HepG2 (cell line): ENCODE results near the gene EEF1A2. TPM values are rescaled to one million over a fixed set of nuclear protein-coding genes. Genes with fewer than 3 reads are reported as not detected.

Experiments used
- ATAC-seq: fragments of 200-7000 bp; cut with Tn5 transposase; 3 replicates; pipeline ENCODE4 v1.9.1; 2020; ENCODE audit warnings: mild to moderate bottlenecking, moderate library complexity
- BruUV-seq: library from RNA; stranded (reverse); fragments of 400-500 nt; replicated peaks from 2 replicates; lab custom pipeline; 2021; lab: Mats Ljungman, UMichigan
- CTCF ChIA-PET: fragments of 300-600 bp; formaldehyde crosslinking; extraction: SDS; loops from one replicate; lab custom pipeline; 2021; ENCODE audit warnings: low total read pairs, inconsistent platforms, low intra/inter-chr PET ratio; lab: Yijun Ruan, JAX
- POLR2A ChIA-PET: fragments of 350-600 bp; sonication (Branson Sonifier 250); formaldehyde crosslinking; loops from one replicate; lab custom pipeline; 2020; ENCODE audit warnings: antibody characterized with exemption, inconsistent platforms; lab: Yijun Ruan, JAX
- DNase-seq: peaks from one replicate; pipeline ENCODE4 v3.0.0-alpha.2; 2015; ENCODE audit warnings: low spot score
- FAIRE-seq: peaks from 3 replicates; lab custom pipeline; 2011; peaks lifted over from hg19 to GRCh38; lab: Jason Lieb, UNC
- H2AFZ ChIP-seq: one replicate; pipeline ENCODE4 v1.6.1; 2011; ENCODE audit warnings: low read length, inconsistent platforms
- H3K27ac ChIP-seq: fragments of 300-600 bp; 3 replicates; pipeline ENCODE4 v1.8.0; 2011; ENCODE audit warnings: mixed run types, mild to moderate bottlenecking, mixed read lengths, low read length, inconsistent platforms; ENCODE audit not compliant: insufficient read depth; ENCODE audit errors: extremely low read length
- H3K27me3 ChIP-seq, 2 experiments: fragments of 200-600 bp in 1 of 2; 2 replicates in 1 of 2; 3 replicates in 1 of 2; pipeline versions ENCODE4 v1.6.0 to v1.8.0; 2011; ENCODE audit warnings: low read length in 2 of 2, mild to moderate bottlenecking in 2 of 2, moderate library complexity in 2 of 2, inconsistent platforms in 1 of 2; ENCODE audit not compliant: insufficient read depth in 2 of 2, control insufficient read depth in 1 of 2
- H3K36me3 ChIP-seq, 2 experiments: fragments of 200-600 bp in 1 of 2; replicated peaks in 1 of 2; 2 replicates in 1 of 2; 3 replicates in 1 of 2; pipeline versions ENCODE4 v1.5.1 to v1.8.0; 2011; ENCODE audit warnings: low read length in 2 of 2, inconsistent platforms in 1 of 2; ENCODE audit not compliant: insufficient read depth in 2 of 2, control insufficient read depth in 1 of 2
- H3K4me1 ChIP-seq: 2 replicates; pipeline ENCODE4 v1.5.1; 2012; ENCODE audit warnings: low read length, inconsistent platforms; ENCODE audit not compliant: insufficient read depth
- H3K4me2 ChIP-seq: 2 replicates; pipeline ENCODE4 v1.6.0; 2011; ENCODE audit warnings: low read depth, low read length, inconsistent platforms
- H3K4me3 ChIP-seq, 3 experiments: fragments of 200-600 bp in 1 of 3; sonication (generic), shearing (Covaris generic) in 1 of 3; replicated peaks in 1 of 3; 2 replicates each; pipeline ENCODE4 v1.5.1; 2011 to 2016; ENCODE audit warnings: low read length in 3 of 3, inconsistent platforms in 2 of 3, low read depth in 2 of 3, mild to moderate bottlenecking in 2 of 3, control low read depth in 1 of 3, mixed read lengths in 1 of 3; ENCODE audit not compliant: insufficient read depth in 1 of 3
- H3K79me2 ChIP-seq: one replicate; pipeline ENCODE4 v1.6.1; 2011; ENCODE audit warnings: low read length, inconsistent platforms; ENCODE audit not compliant: insufficient read depth
- H3K9ac ChIP-seq: 2 replicates; pipeline ENCODE4 v1.6.0; 2011; ENCODE audit warnings: mild to moderate bottlenecking, low read depth, low read length, inconsistent platforms; ENCODE audit not compliant: insufficient read depth
- H3K9me3 ChIP-seq: 2 replicates; pipeline ENCODE4 v1.5.1; 2012; ENCODE audit warnings: mild to moderate bottlenecking, low read length
- H4K20me1 ChIP-seq: 2 replicates; pipeline ENCODE4 v1.6.0; 2011; ENCODE audit warnings: inconsistent platforms, mild to moderate bottlenecking, low read length, moderate library complexity; ENCODE audit not compliant: insufficient read depth
- CENPT ChIP-seq: sonication (generic); formaldehyde crosslinking; IDR thresholded peaks from 2 replicates; pipeline ENCODE4 v1.8.0; 2022; ENCODE audit warnings: low read depth, mild to moderate bottlenecking, moderate library complexity, missing genetic modification reagents
- HMGXB3 ChIP-seq: sonication (generic); formaldehyde crosslinking; IDR thresholded peaks from 2 replicates; pipeline ENCODE4 v1.4.0; 2020; ENCODE audit warnings: missing genetic modification reagents, borderline replicate concordance
- IKZF4 ChIP-seq: sonication (generic); formaldehyde crosslinking; IDR thresholded peaks from 2 replicates; pipeline ENCODE4 v1.5.1; 2020; ENCODE audit warnings: borderline replicate concordance, mild to moderate bottlenecking, low read depth, missing genetic modification reagents; ENCODE audit errors: not compliant biosample characterization
- KLF11 ChIP-seq: IDR thresholded peaks from 2 replicates; pipeline ENCODE4 v1.6.1; 2016; ENCODE audit warnings: missing compliant biosample characterization
- NR2F2 ChIP-seq: IDR thresholded peaks from 2 replicates; pipeline ENCODE4 v1.6.1; 2012; ENCODE audit warnings: low read depth, inconsistent platforms, borderline replicate concordance
- PLSCR1 ChIP-seq: sonication (generic); formaldehyde crosslinking; IDR thresholded peaks from 2 replicates; pipeline ENCODE4 v1.5.0; 2020; ENCODE audit warnings: missing genetic modification reagents, mild to moderate bottlenecking, borderline replicate concordance
- SPEN ChIP-seq: sonication (generic); formaldehyde crosslinking; IDR thresholded peaks from 2 replicates; pipeline ENCODE4 v1.5.1; 2020; ENCODE audit warnings: low read depth, mild to moderate bottlenecking, missing genetic modification reagents
- TFDP1 ChIP-seq: IDR thresholded peaks from 2 replicates; pipeline ENCODE4 v1.6.1; 2016; ENCODE audit warnings: missing compliant biosample characterization, missing genetic modification reagents, borderline replicate concordance
- ZNF761 ChIP-seq: sonication (generic); formaldehyde crosslinking; conservative IDR thresholded peaks from 2 replicates; pipeline ENCODE4 v1.4.0; 2020; ENCODE audit warnings: mild to moderate bottlenecking, missing genetic modification reagents
- ZNF777 ChIP-seq: sonication (generic); formaldehyde crosslinking; IDR thresholded peaks from 2 replicates; pipeline ENCODE4 v1.4.0; 2020; ENCODE audit warnings: missing genetic modification reagents
- WGBS: methylation state at CpG from one replicate; pipeline ENCODE4 v1.1.6; 2017; ENCODE audit warnings: low lambda C conversion rate; 5-methylcytosine and 5-hydroxymethylcytosine counted together
- in situ Hi-C: cut with HindIII; loops from 2 replicates; pipeline ENCODE4 v1.10.0; 2017; ENCODE audit warnings: low pct_unique_long_range_greater_than_20kb; ENCODE audit not compliant: extremely low pct_ligation_motif_present
- intact Hi-C: fragments of 100-400 bp; cut with micrococcal nuclease; formaldehyde crosslinking; loops from one replicate; pipeline ENCODE4 v1.10.0; 2022; ENCODE audit not compliant: unreplicated experiment
- polyA plus RNA-seq, 8 experiments: library from polyadenylated mRNA; depleted of rRNA in 3 of 8; stranded (reverse) in 7 of 8; unstranded in 1 of 8; fragments of >200 nt; fragmentation: Illumina TruSeq in 4 of 8; extraction: Trizol in 4 of 8; gene quantifications; 2 replicates each; pipeline versions ENCODE4 v1.2.1 to v1.2.3, GENCODE V29; 2011 to 2016; ENCODE audit warnings: low read depth in 4 of 8, missing spikeins in 1 of 8, mixed read lengths in 1 of 8; ENCODE audit not compliant: insufficient read depth in 1 of 8
- total RNA-seq, 5 experiments: library from RNA; depleted of rRNA; stranded (reverse); fragments of >200 nt; fragmentation: Illumina TruSeq; extraction: Trizol; gene quantifications; 2 replicates each; pipeline ENCODE4 v1.2.3, GENCODE V29; 2016; ENCODE audit warnings: low read depth in 1 of 5

Gene EEF1A2
- total and polyA plus RNA-seq, 2 of the 13 experiments (the other 11 are each of a cell fraction or from before 2014, with no cell fraction given), result 0.44 to 0.87 TPM

- CTCF ChIA-PET, result no interaction called here
- H3K4me3 ChIP-seq, result no peak overlapping the region
- DNase-seq, result no peak
- H3K36me3 ChIP-seq, result no peaks in the 10 kb centered on the region
- FAIRE-seq, result no peak
- intact Hi-C loops (no loop called here), in situ Hi-C loops (no loop called here)
- POLR2A ChIA-PET, result no interaction called here
- H4K20me1 ChIP-seq, result no peaks in the 10 kb centered on the region; the same call in 1 of the 2 replicates
- no peak overlapping the region for H2AFZ ChIP-seq
- H3K4me1 ChIP-seq, result no peaks in the 10 kb centered on the region
- H3K27ac ChIP-seq, result no peak overlapping the region
- TF ChIP-seq SPEN (CRISPR knock-in tag) (no peak), PLSCR1 (CRISPR knock-in tag) (no peak), NR2F2 (no peak)
- no peaks in the 10 kb centered on the region for H3K79me2 ChIP-seq
- peaks cover 13 to 41% of the 10 kb centered on the region in 2 experiments; a peak in 4 of 5 replicates for H3K27me3 ChIP-seq
- 34% methylated on average over 16 of the region's 16 CpGs for WGBS
- H3K9ac ChIP-seq, result no peak overlapping the region
- H3K4me2 ChIP-seq, result no peak overlapping the region
- BruUV-seq, result no TSS peak
- peaks cover 13% of the 10 kb centered on the region; the same call in 1 of the 2 replicates for H3K9me3 ChIP-seq
- no peak for ATAC-seq
Measured at GRCh38 chr20:63447320-63447719, 51.6 kb downstream of the EEF1A2 start.

GRCh38 chr20:63446216-63447024, 52.5 kb downstream of the EEF1A2 start:
- no peak overlapping the region for H3K4me2 ChIP-seq
- ATAC-seq (no peak), FAIRE-seq (no peak), DNase-seq (no peak)
- no peak overlapping the region for H3K4me3 ChIP-seq
- no peak overlapping the region for H2AFZ ChIP-seq
- H3K4me1 ChIP-seq, result no peaks in the 10 kb centered on the region
- no peaks in the 10 kb centered on the region for H3K36me3 ChIP-seq
- no peak overlapping the region for H3K27ac ChIP-seq
- ChIA-PET POLR2A (no interaction called here), CTCF (no interaction called here)
- in situ Hi-C loops, result no loop called here
- intact Hi-C loops, result no loop called here
- no peaks in the 10 kb centered on the region; the same call in 1 of the 2 replicates for H4K20me1 ChIP-seq
- peaks cover 14% of the 10 kb centered on the region; the same call in 1 of the 2 replicates for H3K9me3 ChIP-seq
- H3K79me2 ChIP-seq, result no peaks in the 10 kb centered on the region
- WGBS, result 25% methylated on average over 23 of the region's 31 CpGs
- no TSS peak for BruUV-seq
- H3K9ac ChIP-seq, result no peak overlapping the region
- H3K27me3 ChIP-seq, result peaks cover 7 to 32% of the 10 kb centered on the region in 2 experiments; a peak in 4 of 5 replicates
- no peak for TF ChIP-seq ZNF777 (CRISPR knock-in tag)
- TF ChIP-seq IKZF4 (CRISPR knock-in tag), result no peak
- TF ChIP-seq KLF11 (CRISPR knock-in tag), result no peak
- TF ChIP-seq TFDP1 (CRISPR knock-in tag), result no peak
- no peak for TF ChIP-seq HMGXB3 (CRISPR knock-in tag)
- no peak for TF ChIP-seq CENPT
- no peak for TF ChIP-seq ZNF761 (CRISPR knock-in tag)
